ELR (cell line): ENCODE results near the gene AMPH.
"Not testable (repeated sequence)": the region's sequence is repeated elsewhere in the genome, so short reads cannot be mapped to it uniquely, and the experiment has no call there.

Source experiments
- DNase-seq: peaks from one replicate; pipeline ENCODE4 v3.0.0-alpha.2; 2015; ENCODE audit warnings: low read depth

Gene AMPH

GRCh38 chr7:38349869-38350583, 281.1 kb downstream of the AMPH start:
- DNase-seq: peak; percentile 22

- not testable (repeated sequence) for DNase-seq
Observed at GRCh38 chr7:38349126-38349795, 281.9 kb downstream of the AMPH start.

- peak; percentile 73 for DNase-seq
Observed at GRCh38 chr7:38345299-38346172, 285.6 kb downstream of the AMPH start.

GRCh38 chr7:38344741-38345140, 286.4 kb downstream of the AMPH start:
- not testable (repeated sequence) for DNase-seq

GRCh38 chr7:38342135-38342534, 289.0 kb downstream of the AMPH start:
- DNase-seq: not testable (repeated sequence)

- DNase-seq: peak; percentile 54
Observed at GRCh38 chr7:38341172-38341705, 289.9 kb downstream of the AMPH start.

GRCh38 chr7:38339953-38340819, 291.0 kb downstream of the AMPH start:
- DNase-seq: no peak

- DNase-seq: not testable (repeated sequence)
Observed at GRCh38 chr7:38336148-38336515, 295.0 kb downstream of the AMPH start.

- DNase-seq: peak; percentile 85
Observed at GRCh38 chr7:38335492-38336147, 295.6 kb downstream of the AMPH start.

- no peak for DNase-seq
Observed at GRCh38 chr7:38335128-38335491, 296.1 kb downstream of the AMPH start.

- no peak for DNase-seq
Observed at GRCh38 chr7:38334163-38334562, 297.0 kb downstream of the AMPH start.
